Effector memory CD4-positive, alpha-beta T cell (primary cell): ENCODE data around the gene ELK1.

Experiments
- DNase-seq, 3 donors: peaks; one replicate each; pipeline ENCODE4 v3.0.0-alpha.2; 2020
- H3K27ac ChIP-seq: 2 replicates; pipeline ENCODE4 v1.7.0; 2013; ENCODE audit warnings: mild to moderate bottlenecking, low read length, moderate library complexity; ENCODE audit not compliant: insufficient read depth, poor library complexity, severe bottlenecking
- H3K27me3 ChIP-seq: replicated peaks from 2 replicates; pipeline ENCODE4 v1.7.0; 2013; ENCODE audit warnings: mild to moderate bottlenecking, low read length; ENCODE audit not compliant: insufficient read depth, control insufficient read depth, poor library complexity, severe bottlenecking
- H3K36me3 ChIP-seq: 2 replicates; pipeline ENCODE4 v1.7.0; 2013; ENCODE audit warnings: mild to moderate bottlenecking, low read length, moderate library complexity; ENCODE audit not compliant: control insufficient read depth, insufficient read depth
- H3K4me1 ChIP-seq: 2 replicates; pipeline ENCODE4 v1.7.0; 2013; ENCODE audit warnings: low read length, mild to moderate bottlenecking; ENCODE audit not compliant: control insufficient read depth, insufficient read depth, poor library complexity, severe bottlenecking
- H3K4me3 ChIP-seq: 2 replicates; pipeline ENCODE4 v1.7.0; 2013; ENCODE audit warnings: low read length, low read depth, mild to moderate bottlenecking; ENCODE audit not compliant: insufficient read depth, poor library complexity, severe bottlenecking
- H3K9me3 ChIP-seq: 2 replicates; pipeline ENCODE4 v1.7.0; 2013; ENCODE audit warnings: mild to moderate bottlenecking, low read length, moderate library complexity; ENCODE audit not compliant: control insufficient read depth

Gene ELK1

GRCh38 chrX:47631676-47632075 lies 18.7 kb downstream of the ELK1 start:
- H3K4me3 ChIP-seq, result no peak overlapping the region
- H3K4me1 ChIP-seq, result peaks cover 6% of the 10 kb centered on the region
- no peaks in the 10 kb centered on the region for H3K27me3 ChIP-seq
- DNase-seq, result no peak
- H3K36me3 ChIP-seq, result no peaks in the 10 kb centered on the region
- H3K27ac ChIP-seq, result no peak overlapping the region
- no peaks in the 10 kb centered on the region for H3K9me3 ChIP-seq

- Histone ChIP-seq H3K4me3 (peak within 1 kb of the TSS; percentile 34), H3K27me3 (no peaks in the 10 kb centered on the region), H3K4me1 (peaks cover 6% of the 10 kb centered on the region), H3K27ac (peak within 1 kb of the TSS; percentile 31), H3K9me3 (no peaks in the 10 kb centered on the region), H3K36me3 (no peaks in the 10 kb centered on the region)
- DNase-seq, result no peak
Observed at GRCh38 chrX:47629419-47630200, 20.8 kb downstream of the ELK1 start, which contains the start of gene CFP. Gene CFP (minus strand): TSS chrX:47629930. CDS start chrX:47629844, 86 bp downstream.

GRCh38 chrX:47628982-47629381 lies 21.4 kb downstream of the ELK1 start:
- Histone ChIP-seq H3K4me3 (no peak overlapping the region), H3K27me3 (no peaks in the 10 kb centered on the region), H3K27ac (no peak overlapping the region), H3K36me3 (no peaks in the 10 kb centered on the region), H3K4me1 (peaks cover 7% of the 10 kb centered on the region), H3K9me3 (no peaks in the 10 kb centered on the region)
- DNase-seq, result no peak

- no peak for DNase-seq
- Histone ChIP-seq H3K9me3 (no peaks in the 10 kb centered on the region), H3K4me3 (no peak overlapping the region), H3K4me1 (peaks cover 7% of the 10 kb centered on the region), H3K27ac (no peak overlapping the region), H3K27me3 (no peaks in the 10 kb centered on the region), H3K36me3 (no peaks in the 10 kb centered on the region)
Observed at GRCh38 chrX:47625365-47625764, 25.0 kb downstream of the ELK1 start.

- Histone ChIP-seq H3K9me3 (no peaks in the 10 kb centered on the region), H3K4me3 (peak overlapping the region; percentile 44), H3K4me1 (peaks cover 3% of the 10 kb centered on the region), H3K27ac (no peak overlapping the region), H3K36me3 (no peaks in the 10 kb centered on the region), H3K27me3 (no peaks in the 10 kb centered on the region)
- peak in 2 of 3 donors; percentile 17 to 22 for DNase-seq
Observed at GRCh38 chrX:47623540-47624027, 26.8 kb downstream of the ELK1 start.

- H3K27me3 ChIP-seq, result no peaks in the 10 kb centered on the region
- no peaks in the 10 kb centered on the region for H3K9me3 ChIP-seq
- H3K27ac ChIP-seq, result no peak overlapping the region
- H3K4me1 ChIP-seq, result peaks cover 3% of the 10 kb centered on the region
- no peak overlapping the region for H3K4me3 ChIP-seq
- H3K36me3 ChIP-seq, result no peaks in the 10 kb centered on the region
- no peak for DNase-seq
Observed at GRCh38 chrX:47621851-47622250, 28.5 kb downstream of the ELK1 start.

GRCh38 chrX:47620303-47620685 lies 30.1 kb downstream of the ELK1 start:
- Histone ChIP-seq H3K9me3 (no peaks in the 10 kb centered on the region), H3K27ac (no peak overlapping the region), H3K36me3 (no peaks in the 10 kb centered on the region), H3K4me3 (no peak overlapping the region), H3K4me1 (peaks cover 3% of the 10 kb centered on the region), H3K27me3 (no peaks in the 10 kb centered on the region)
- DNase-seq, result no peak

- no peaks in the 10 kb centered on the region for H3K27me3 ChIP-seq
- H3K36me3 ChIP-seq, result no peaks in the 10 kb centered on the region
- peak within 1 kb of the TSS; percentile 44 for H3K4me3 ChIP-seq
- peak; percentile 63 to 74 (median 69) for DNase-seq
- no peak within 1 kb of the TSS for H3K27ac ChIP-seq
- H3K9me3 ChIP-seq, result no peaks in the 10 kb centered on the region
- peaks cover 3% of the 10 kb centered on the region for H3K4me1 ChIP-seq
Observed at GRCh38 chrX:47619486-47620302, 30.7 kb downstream of the ELK1 start, which contains the start of gene SYN1. Gene SYN1 (minus strand): TSS chrX:47619857. CDS start chrX:47619728, 129 bp downstream.

GRCh38 chrX:47618923-47619485 lies 31.4 kb downstream of the ELK1 start:
- H3K27ac ChIP-seq, result no peak overlapping the region
- H3K27me3 ChIP-seq, result no peaks in the 10 kb centered on the region
- DNase-seq, result no peak
- H3K9me3 ChIP-seq, result no peaks in the 10 kb centered on the region
- H3K4me3 ChIP-seq, result no peak overlapping the region
- peaks cover 2% of the 10 kb centered on the region for H3K4me1 ChIP-seq
- H3K36me3 ChIP-seq, result no peaks in the 10 kb centered on the region
